Kasumi-1 (cell line): ENCODE data around the gene HEG1.

Experiments
- DNase-seq, 2 experiments: peaks; one replicate each; lab custom pipeline; 2025; lab: John Stamatoyannopoulos, UW

Gene HEG1

DNA sequence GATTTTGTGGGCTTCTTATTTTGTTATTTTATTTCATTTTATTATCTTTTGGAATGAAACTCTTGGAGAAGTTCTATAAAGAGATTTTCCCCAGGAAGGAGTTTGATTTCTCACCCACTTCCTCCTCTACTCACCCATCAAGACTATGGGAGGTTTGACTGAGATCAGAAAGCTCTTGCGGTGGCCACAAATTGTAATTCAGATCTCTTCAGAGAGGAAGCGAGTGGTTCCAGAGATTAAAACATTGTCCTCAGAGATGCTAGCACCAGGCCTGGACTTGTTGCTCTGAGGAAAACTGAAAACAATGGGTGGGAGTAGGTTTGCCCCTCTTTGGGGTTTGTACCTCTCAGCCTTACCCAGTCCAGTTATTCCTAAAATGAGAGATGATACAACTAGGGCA, 113.2 kb downstream of the HEG1 start:
- no peak for DNase-seq

DNA sequence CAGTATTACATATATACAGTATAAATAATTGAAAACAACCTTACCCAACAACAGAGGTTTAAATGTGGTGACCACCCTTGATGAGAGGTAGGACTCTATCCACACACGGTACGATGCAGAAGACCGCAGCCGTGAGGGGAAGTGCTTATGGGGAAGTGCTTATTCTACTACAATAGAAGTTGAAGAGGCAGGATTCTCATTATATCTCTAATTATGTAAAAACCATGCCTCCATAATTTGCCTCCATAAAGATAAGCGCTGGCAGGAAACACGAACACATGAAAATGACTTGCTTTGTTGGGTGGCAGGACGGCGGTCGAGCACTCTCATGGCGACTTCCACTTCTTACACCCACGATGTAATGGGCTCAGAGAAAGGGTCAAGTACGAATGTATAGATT, 114.0 kb downstream of the HEG1 start:
- peak; percentile 32 to 49 for DNase-seq

DNA sequence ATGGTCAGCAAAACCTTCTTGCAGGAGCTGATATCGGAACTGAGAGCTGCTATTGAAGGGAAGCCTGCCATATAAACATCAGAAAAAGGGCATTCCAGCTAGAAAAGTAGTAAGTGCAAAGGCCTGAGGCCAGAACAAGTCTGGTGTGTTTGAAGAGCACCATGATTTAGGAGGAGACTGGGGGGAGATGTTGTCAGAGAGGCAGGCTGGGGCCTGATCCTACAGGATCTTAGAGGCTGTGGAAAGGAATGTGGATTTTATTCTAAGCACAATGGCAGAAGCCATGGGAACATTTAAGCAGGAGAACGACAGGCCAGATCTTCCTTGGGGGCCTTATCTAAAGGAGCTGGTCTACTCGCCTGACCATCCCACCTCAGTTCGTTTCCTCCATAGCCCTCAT, 116.1 kb downstream of the HEG1 start:
- no peak for DNase-seq

DNA sequence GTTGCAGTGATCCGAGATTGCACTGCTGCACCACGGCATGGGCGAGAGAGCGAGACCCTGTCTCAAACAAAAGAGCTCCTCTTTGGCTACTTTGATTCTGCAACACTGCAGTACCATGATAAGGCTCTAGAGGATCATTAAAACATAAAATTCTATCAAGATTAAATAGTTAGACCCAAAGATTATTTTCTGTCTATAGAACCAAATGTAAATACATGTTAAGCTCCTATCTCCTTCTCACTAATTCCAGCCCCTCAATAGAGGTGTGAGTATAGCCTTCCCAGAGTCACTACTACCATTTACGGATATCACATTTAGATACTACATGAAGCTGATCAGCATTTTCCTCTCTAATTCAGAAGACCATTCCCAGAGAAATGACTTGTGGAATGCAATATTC, 116.9 kb downstream of the HEG1 start:
- no peak for DNase-seq

DNA sequence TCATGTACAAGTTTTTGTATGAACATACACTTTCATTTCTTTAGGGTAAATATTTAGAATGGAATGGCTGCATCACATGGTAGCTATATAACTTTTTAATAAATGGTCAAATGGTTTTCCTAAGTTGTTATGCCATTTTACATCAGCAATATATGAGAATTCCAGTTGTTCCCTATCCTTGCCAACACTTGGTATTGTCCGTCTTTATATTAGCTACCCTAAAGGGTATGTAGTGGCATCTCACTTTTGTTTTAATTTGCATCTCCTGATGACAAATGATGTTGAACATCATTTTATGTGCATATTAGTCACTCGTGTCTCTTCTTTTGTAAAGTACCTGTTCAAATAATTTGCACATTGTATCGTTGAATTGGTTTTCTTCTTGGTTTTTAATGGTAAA, 118.7 kb downstream of the HEG1 start:
- DNase-seq = no peak

DNA sequence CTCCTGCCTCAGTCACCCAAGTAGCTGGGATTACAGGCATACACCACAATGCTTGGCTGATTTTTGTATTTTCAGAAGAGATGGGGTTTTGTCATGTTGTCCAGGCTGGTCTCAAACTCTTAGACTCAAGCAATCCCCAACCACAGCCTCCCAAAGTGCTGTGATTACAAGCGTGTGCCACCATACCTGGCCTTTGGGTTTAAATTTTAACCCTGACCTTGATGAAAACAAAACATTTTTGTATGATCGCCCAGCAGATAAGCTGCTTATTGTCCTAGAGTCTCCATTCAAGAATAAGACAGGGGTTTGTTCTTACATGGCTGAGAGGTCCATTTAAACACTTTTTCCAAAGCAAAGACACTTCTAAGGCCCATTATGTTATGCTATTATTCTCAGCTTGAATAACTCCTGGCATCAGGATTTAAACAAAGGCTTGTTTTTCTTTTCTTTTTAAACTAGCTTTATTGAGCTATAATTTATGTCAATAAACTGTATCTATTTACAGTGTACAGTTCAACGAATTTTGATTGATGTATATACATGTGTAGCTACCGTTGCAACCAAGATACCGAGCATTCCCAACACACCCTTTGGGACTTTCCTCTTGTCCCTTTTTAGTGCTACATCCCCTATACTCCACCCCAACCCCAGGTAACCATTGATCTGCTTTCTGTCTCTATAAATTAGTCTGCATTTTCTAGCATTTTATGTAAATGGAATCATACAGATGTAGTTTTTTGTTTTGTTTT, 119.8 kb downstream of the HEG1 start:
- DNase-seq = no peak

DNA sequence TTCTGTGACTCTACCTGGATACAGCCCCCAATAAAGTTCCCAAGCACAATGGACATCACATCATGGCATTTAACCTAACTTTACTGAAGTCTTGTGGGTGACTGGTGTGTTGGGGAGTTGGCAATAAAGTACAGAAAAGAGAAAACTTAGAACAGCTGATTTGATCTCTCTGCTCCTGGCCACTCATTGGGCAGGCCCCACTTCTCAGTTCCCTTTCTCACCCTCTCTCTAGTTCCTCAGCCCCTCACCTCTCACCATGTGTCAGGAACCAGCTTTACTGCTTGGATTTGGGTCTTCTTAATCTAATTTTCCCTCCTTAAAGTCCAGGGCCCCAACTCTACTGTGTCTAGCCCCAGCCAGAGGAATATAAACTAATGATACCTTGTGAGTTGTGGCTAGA, 120.5 kb downstream of the HEG1 start:
- DNase-seq = no peak

DNA sequence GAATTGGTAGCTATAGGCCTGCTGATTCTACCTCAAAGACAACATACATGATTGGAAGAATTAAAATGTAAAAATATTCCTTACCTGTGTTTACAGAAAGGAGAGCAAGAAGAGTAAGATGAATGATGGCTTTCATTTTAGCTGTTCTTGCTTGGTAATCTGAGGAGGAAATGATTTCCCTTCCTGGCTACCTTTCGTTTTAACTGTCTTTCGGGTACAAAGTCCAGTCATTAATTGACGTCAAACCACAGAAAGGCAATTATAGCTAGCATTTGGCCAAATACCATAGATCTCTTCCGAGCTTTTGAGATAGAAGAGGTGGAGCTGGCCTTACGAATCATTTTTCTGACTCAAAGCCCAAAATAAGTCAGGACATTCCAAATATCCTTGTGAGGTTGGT, 121.2 kb downstream of the HEG1 start, which contains the start of gene MUC13:
TSS of gene MUC13 (minus strand) at position 175 of the 400 bp plus-strand sequence. CDS start at position 136, 39 bp downstream.
- no peak for DNase-seq

DNA sequence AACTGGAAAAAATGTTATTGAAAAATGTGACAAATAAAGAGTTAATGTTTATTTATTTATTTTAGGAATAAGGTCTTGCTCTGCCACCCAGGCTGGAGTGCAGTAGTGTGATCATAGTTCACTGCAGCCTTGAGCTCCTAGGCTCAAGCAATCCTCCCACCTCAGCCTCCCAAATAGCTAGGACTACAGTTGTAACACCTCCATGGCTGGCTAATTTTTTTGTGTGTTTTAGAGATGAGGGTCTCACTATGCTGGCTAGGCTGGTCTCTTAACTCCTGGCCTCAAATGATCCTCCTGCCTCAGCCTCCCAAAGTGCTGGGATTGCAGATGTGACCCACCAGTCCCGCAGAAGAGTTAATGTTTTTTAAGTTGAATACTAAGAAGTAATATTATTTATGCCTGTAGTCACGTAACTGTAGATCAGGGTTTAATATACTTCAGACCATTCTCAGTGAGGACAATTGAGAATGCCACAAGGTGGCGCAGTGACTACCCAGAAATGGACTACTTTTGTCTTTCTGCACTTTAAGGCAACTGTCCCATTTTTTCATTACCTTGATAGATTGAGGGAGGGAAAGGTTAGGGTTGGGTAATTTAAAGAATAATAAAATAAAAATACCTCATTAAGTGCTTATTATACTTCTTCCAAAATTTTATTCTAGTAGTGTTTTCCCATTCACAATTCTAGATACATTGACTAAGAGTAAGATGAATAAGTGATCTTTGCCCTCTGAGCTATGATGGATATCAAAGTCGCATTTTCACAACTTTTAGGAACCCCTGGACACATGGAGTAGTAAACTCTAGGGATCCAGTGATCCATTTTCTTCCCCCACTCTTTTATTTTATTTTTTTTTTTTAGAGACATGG, 127.2 kb downstream of the HEG1 start:
- peak; percentile 68 to 86 for DNase-seq

DNA sequence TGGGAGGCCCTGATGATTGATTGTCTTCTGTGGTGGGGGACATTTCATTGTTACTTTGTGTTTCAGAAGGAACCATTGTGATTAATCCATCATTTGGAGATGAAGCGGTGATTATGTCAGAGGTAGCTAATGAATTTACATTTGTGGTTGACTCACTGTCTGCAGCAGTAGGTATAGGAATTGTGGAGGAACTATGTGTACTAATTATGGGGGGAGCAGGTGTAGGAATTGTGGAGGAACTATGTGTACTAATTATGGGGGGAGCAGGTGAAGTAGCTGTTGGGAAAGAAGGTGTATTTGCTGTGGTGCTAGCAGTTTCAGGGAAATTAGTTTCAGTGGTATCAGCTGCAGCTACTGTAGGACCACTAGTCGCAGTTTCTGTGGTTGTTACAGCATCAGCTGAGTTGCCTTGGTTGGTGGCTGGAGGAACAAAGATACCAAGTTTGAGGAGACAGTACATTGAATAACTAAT, 128.2 kb downstream of the HEG1 start:
- no peak for DNase-seq

DNA sequence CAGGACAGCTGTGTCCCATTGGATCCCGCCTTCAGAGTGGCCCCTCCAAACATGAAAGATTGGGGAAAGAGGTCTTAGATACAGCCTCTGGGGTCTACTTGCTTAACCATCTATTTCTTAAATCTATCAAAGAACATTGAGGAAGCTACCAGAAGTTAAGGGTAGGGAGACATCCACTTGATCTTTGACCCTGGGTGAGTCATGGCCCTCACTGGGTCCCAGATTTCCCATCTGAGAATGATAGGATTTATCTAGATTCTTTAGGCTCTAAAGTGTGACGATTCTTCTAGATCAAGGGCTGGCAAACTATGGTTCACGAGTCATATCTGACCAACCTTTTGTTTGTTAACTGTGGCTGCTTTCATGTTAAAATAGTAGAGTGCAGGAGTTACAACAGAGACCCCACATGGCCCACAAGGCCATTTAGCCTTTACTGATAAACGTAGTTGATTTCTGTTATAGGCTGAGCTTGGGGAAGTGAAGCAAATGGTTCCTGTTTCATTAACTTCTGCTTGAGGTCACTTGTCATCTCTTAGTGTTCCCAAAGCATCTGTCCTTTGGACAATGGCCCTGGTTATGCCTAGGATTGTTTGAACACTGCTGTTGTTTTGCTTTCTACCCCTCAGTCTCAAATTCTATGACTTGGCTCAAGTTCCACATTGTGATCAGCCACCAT, 129.2 kb downstream of the HEG1 start:
- DNase-seq = no peak

DNA sequence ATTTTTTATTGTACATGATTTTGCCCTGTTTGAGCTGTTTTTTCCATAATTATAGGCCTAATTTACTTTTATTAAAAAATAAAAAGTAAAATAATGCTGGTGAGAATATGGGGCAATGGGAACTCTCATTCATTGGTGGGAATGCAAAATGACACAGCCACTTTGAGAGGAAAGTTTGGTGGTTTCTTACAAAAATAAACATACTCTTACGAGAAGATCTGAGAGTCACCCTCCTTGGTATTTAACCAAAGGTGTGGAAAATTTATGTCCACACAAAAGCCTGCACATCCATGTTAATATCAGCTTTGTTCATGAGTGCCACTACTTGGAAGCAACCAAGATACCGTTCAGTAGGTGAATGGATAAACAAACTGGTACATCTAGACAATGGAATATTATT, 131.1 kb downstream of the HEG1 start:
- DNase-seq = no peak

DNA sequence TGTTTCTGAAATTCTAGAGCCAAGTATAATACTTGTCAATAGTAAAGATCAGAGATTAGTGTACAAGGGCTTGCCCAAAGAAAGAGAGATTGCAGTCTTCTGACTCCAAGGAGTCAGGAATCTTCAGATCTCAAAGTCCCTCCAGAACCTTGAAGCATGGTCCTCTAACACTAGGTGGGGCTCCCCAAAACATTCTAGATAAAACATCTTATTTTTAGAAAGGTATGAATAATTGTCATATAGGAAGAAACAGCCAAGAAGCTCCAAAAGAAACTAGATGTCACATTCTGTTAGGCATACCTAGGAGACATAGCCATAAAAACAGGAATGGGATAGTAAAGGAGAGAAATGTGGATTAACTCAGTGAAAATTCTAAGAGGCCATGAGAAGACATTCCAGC, 132.0 kb downstream of the HEG1 start:
- peak in 1 of 2 experiments; percentile 4 for DNase-seq

DNA sequence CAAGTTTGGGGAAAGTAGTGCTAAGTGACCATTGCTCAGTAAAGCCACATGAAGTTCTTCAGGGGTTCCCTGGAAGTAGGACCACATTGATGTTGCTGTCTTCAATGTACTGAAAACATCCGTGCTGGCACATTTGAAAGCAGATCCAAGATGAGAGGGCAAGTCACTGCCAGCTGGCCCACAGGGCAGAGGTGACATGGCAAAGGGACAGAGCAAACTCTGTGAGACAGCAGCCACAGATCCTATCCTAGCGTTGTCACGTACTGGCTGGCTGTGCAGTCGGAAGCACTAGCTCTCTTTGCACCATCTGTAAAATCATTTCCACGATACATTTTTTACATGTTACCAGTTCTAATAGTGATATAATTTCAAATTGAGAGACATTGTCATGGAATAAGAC, 135.1 kb downstream of the HEG1 start:
- DNase-seq = no peak

DNA sequence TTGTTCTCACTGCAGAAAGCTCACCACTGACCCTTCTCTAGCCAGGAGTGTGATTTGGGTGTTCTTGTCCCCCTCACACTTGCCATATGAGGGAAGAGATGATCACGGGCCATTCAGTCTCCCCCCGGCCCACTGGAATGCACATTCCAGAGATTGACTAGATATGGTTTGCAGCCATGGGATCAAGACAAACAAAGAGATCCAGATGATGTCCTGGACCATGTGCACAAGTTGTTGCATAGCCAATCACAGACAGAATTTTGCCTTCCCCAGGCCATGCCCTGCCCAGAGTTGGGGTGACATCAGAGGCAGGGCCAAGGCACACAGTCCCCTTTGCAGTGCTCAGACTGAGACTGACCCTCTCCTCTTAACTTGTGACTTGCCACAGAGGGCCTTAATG, 136.0 kb downstream of the HEG1 start:
- DNase-seq = no peak

DNA sequence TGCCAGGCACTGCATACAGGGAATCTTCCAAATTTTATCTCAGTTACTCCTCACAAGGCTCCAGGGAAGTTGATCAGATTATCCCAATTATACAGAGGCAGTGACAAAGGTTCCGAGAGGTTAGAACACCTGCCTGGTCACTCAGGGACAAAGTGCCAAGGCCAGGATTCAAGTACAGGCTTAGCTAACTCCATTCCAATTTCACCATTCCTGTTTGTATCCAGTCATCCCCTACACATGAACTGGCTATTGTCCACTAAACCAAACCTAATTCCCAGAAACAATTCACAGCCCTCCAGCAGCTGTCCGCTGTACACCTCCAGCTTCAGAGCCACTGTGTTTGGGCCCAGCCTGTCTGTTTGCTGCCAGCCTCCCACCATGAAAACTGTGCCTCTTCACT, 137.3 kb downstream of the HEG1 start:
- DNase-seq = no peak

DNA sequence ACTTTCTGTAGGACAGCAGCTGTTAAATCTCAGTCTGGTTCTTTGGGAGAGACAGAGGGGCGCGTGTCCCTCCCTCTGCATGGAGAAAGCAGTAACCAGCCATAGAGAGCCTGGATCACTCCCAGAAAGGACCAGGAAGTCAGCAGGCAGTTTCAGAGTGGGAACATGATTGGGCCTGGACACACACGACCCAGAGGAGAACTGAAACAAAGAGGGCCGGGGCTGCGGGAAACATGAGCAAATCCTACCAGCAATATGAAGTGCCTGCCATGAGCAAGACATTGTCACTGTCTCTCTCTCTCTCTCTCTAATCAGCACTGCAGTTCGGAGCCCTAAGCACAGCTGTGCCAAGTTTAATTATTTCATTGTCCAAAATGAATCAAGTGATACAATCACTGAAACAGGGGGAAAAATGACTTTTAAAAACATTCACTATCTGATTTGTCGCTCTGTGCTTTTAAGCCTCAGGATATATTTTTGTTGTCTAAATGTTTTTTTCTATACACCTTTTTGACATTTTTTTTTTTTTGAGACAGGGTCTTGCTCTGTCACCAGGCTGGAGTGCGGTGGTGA, 138.9 kb downstream of the HEG1 start:
- no peak for DNase-seq
